Measurements from ENCODE around the gene MOBP.

GRCh38 chr3:39469258-39469657, 1.8 kb downstream of the MOBP start:
- no peak for TF ChIP-seq CTCF (conservative IDR thresholded peaks at IDR 0.05; ENCODE audit: low read length)
- no peak for TF ChIP-seq EZH2phosphoT487 (IDR thresholded peaks at IDR 0.05; ENCODE audit: borderline replicate concordance)

All from Loucy (cell line).